DMS53 (cell line): ENCODE measurements around the gene THADA.

Source experiments
- DNase-seq: peaks from one replicate; lab custom pipeline; 2025; lab: John Stamatoyannopoulos, UW

THADA gene

DNA sequence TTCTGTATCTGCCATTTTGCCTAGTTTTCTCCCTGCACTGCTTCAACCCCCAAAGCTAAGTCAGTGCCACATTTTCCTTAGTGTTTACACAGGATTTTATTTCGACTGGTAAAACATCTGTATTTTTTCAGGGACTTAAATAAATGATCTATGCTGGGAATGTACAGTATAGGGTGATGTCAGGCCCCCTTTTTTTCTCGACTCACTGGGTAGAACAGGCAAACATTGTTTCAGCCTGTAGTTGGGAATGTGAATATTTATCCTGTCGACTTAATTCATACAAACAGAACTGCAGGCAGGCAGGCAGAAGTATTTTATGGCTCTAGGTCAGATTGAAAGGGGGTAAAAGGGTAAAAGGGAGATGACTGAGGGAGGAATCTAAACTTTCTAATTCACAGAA is 245.9 kb downstream of the THADA start:
- peak; percentile 9 for DNase-seq

DNA sequence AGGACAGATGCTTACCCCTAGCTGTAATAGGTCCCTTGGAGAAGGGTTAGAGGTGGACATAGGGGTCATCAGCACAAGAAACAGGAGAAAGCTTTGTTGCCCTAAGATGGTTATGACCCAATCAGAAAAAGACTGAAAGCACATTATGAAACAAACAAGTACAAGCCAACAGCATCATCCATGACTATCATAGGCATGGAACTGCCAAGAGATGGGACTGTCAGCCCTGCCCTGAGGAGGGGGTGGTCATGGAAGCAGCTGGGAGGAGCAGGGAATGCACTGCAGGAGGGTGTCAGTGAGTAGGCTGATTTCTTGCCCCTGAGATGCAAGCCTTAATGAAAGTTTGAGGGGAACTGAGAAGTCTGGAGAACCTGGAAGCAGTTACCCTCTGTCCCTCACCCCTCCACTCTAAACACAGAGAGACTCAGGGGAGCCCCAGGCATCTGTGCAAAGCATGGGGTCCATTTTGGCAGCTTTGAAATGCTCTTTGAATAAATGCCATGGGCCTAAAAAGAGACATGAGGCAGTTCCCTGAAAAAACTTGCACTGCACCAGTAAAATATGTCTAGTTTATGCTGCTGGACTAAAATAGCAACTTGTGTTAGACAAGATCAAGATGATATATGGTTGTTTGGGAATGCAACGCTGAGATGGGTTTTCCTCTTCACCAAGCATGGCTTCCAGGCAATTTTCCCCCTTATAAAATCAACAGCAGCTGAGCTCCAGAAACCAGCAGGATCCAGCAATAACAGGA is 246.8 kb downstream of the THADA start:
- no peak for DNase-seq

DNA sequence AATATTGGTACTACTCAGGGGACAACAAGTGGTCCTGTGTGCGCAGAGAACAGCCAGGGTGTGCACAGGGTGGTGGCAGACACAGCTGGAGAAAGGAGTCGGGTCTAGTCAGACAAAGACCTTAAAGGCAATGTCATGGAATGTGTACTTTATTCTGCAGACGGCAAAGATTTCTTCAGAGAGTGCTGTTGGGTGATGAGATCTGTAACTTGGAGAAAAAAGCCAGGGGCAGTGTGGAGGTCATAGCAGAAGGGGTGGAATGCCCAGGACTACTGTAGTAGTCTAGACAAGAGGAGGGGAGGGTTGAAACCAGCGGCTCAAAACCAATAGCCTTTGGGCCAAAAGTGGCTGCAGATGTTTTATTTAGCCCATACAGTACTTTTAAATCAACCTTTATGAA is 248.1 kb downstream of the THADA start:
- DNase-seq, result no peak

- no peak for DNase-seq
These were observed 249.0 kb downstream of the THADA start for GRCh38 chr2:43346602-43347567.

DNA sequence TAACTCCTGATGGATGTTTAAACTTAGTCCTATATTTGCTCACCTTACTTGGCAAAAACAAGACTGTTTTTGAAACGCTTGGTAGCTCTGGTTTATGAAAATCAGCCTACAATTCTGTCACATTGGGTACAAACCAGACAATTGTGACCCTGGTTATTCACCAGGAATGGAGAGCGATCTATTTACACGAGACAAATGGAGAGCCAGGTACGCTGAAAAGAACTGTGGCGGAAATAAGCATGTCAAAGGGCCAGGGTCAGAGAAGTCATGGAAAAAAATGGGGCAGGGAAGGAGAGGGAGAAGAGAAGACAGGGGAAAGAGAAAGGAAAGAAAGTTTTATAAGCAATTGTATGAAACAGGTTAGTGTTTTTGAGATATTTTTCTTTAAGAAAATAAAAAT is 250.0 kb downstream of the THADA start:
- no peak for DNase-seq

DNA sequence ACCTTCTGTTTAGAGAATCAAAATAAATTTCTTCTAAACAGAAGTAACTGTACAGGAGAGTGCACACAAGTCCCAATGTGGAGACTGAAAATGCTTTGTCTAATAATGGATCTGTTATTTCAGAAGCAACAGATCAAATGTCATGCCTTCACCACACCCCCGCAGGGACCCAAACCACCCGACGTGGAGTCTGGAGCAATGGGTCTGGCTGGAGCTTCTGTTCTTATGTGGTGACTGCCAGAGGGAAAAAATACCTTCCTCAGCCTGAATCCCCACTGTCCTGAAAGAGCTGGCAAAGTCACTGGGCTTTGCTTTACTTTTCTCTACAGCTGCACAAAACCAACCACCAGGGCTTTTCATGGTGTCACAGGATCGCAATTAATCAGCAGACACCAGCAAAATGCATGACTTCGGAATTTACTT is 250.4 kb downstream of the THADA start:
- no peak for DNase-seq

DNA sequence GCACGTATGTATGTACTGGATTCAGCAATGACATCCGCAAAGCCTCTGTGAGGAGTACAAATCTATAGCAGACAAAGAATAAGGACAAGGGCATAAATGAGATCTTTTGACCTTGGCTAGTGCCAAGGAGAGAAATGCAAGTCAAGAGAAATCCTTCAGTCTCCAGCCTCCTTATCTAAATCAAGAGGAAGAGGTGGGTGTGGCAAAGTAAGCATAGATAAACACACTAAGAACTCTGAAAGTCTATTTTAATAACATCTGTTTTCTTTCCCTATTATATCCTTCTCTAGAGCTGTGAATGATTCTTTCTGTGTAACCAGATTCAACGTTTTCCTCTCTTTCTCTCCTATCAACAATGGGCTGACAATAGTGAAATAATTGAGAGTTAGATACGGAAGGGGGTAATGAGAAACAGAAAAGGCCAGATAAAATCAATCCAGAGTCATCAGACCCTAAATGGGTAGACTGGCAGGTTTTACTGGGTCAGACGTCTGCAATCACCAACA is 250.9 kb downstream of the THADA start:
- no peak for DNase-seq

- no peak for DNase-seq
These were observed 252.1 kb downstream of the THADA start for GRCh38 chr2:43343573-43344304.

DNA sequence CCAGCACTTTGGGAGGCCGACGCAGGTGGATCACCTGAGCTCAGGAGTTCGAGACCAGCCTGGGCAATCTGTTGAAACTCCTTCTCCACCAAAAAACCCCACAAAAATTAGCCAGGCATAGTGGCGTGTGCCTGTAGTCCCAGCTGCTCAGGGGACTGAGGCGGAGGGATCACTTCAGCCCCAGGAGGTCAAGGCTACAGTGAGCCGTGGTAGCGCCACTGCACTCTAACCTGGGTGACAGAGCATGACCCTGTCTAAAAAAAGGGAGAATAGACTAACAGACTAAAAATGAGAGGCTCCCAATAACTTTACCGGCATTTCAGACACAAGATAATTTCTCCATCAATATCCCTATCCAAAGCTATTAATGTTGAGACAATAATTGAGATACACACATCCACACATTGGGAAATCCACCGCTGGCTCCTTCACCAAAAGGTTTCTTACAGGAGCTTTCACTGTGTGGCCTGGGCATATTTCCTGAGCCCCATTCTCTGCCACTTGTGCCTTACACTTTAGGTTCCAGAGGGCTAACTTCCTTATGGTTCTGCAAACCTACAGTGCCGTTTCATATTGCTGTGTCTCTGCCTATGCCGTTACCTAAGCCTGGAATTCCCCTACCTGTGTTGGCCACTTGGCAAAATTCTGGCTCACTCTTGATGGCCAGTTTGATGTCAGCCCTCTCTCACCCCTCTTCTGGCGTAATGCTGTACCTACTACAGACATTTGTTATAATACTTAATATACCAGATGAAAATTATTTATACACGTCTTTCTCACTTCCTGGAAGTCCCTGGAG is 253.7 kb downstream of the THADA start:
- DNase-seq, result peak; percentile 9

DNA sequence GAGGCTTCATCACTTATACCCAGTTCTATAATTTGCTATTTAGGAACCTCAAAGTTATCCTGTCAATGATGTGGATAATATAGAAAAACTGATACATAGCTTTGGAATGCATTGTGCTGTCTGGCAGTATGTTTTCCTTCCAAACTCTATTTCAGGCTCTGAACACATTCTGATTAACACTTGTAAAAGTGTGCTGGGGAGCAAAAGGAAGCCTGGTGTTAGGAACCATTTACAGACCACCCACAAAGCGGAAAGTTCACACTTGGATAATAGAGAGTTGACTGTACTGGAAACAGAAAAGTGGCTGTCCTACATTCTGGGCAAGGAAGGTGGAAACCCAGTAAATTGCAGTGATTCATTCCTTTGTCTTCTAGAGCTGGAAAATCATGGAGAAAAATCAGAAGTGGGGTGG is 254.9 kb downstream of the THADA start:
- no peak for DNase-seq

- DNase-seq, result no peak
These were observed 255.8 kb downstream of the THADA start for GRCh38 chr2:43340066-43340465.

DNA sequence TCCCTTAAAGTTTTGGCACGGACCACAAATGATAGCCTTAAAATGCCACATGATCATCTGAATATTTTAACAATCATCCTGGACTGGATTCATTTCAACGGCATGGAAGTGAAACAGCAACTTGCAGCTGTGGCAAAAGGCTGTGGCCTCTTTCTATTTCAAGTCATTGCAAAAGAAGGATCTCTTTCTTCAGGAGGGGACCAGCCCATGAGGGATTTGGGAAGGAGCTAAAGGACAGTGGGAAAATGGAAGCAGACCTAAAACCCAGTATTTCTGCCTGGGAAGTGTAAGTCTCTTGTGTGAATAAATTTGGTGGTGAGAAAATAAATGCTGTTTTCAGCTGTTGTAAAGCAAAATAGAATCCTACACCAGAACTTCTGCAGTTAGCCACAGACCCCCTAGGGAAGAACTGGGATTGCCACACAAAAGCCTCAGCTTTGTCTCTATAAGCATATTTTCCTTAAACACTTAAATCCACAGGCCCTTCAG is 262.1 kb downstream of the THADA start:
- DNase-seq, result no peak

GRCh38 chr2:43333101-43333655 is 262.7 kb downstream of the THADA start:
- DNase-seq, result no peak

- no peak for DNase-seq
These were observed 263.2 kb downstream of the THADA start for GRCh38 chr2:43332653-43333052.

GRCh38 chr2:43331422-43331821 is 264.4 kb downstream of the THADA start:
- no peak for DNase-seq

GRCh38 chr2:43329637-43330036 is 266.2 kb downstream of the THADA start:
- DNase-seq, result no peak

GRCh38 chr2:43328832-43329231 is 267.0 kb downstream of the THADA start:
- no peak for DNase-seq

DNA sequence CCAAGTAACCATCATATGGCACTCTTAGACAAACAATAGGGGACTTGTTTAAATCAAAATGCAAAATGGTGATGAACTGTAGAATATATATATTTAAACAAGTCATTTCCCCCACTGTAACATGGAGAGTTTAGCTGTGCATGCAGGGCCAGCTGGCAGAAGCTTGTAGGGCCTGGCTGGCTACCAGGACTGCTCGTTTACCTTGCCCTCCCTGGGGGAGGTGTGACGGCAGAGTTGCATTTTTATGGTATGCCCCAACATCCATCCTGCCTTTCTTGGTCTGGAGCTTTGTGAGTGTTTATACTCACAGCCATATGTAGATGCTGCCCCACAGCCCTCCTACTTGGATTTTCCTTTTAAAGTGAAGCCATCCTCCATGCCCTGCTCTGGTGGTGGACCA is 267.7 kb downstream of the THADA start:
- DNase-seq, result no peak

DNA sequence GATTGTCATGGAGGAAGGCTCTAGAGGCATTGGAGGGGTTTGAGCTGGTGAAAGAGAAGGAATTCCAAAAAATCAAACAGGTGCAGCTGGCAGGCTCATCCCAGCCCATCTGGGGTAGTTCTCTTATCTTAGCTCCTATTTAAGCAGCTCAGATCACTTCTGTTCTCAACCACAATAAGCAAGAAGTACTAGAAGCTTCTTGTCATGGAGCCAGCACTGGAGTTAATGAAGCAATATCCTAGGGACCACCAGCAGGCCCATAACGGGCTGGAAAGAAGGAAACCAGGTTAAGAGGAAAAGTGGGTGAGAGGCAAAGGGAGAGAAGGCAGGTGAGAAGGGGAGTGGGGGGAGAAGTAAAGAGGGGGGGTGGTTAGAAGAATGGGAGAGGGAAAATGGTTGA is 268.7 kb downstream of the THADA start:
- DNase-seq, result no peak

GRCh38 chr2:43326101-43326825 is 269.6 kb downstream of the THADA start:
- peak; percentile 19 for DNase-seq
